Smooth muscle cell (in vitro differentiated cells): ENCODE measurements around the gene CYB5A. TPM values are rescaled to one million over a fixed set of nuclear protein-coding genes. Genes with fewer than 3 reads are reported as not detected.

ENCODE experiments used
- DNase-seq: peaks from one replicate; lab custom pipeline; 2025; ENCODE audit not compliant: unreplicated experiment; lab: John Stamatoyannopoulos, UW
- H2AFZ ChIP-seq: fragments of 200-600 bp; sonication (generic); 2 replicates; pipeline ENCODE4 v1.6.0; 2016; ENCODE audit warnings: antibody characterized with exemption, low read depth, mild to moderate bottlenecking
- H3F3A ChIP-seq: fragments of 200-600 bp; sonication (generic); 2 replicates; pipeline ENCODE4 v1.6.0; 2017; ENCODE audit warnings: antibody characterized with exemption, low read depth
- H3K27ac ChIP-seq: fragments of 200-600 bp; sonication (generic); 2 replicates; pipeline ENCODE4 v1.5.1; 2016; ENCODE audit warnings: low read depth, mild to moderate bottlenecking
- H3K27me3 ChIP-seq: fragments of 200-600 bp; sonication (generic); 2 replicates; pipeline ENCODE4 v1.6.1; 2016; ENCODE audit warnings: low read depth, mild to moderate bottlenecking
- H3K36me3 ChIP-seq: fragments of 200-600 bp; sonication (generic); 2 replicates; pipeline ENCODE4 v1.5.1; 2016; ENCODE audit warnings: low read depth
- H3K4me1 ChIP-seq: fragments of 200-600 bp; sonication (generic); 2 replicates; pipeline ENCODE4 v1.5.1; 2016; ENCODE audit warnings: low read depth
- H3K4me2 ChIP-seq: fragments of 200-600 bp; sonication (generic); 2 replicates; pipeline ENCODE4 v1.6.0; 2016; ENCODE audit warnings: mild to moderate bottlenecking
- H3K4me3 ChIP-seq: fragments of 200-600 bp; sonication (generic); 2 replicates; pipeline ENCODE4 v1.5.1; 2016; ENCODE audit warnings: mild to moderate bottlenecking
- H3K79me2 ChIP-seq: fragments of 200-600 bp; sonication (generic); 2 replicates; pipeline ENCODE4 v1.6.0; 2016; ENCODE audit warnings: low read depth, mild to moderate bottlenecking
- H3K9ac ChIP-seq: fragments of 200-600 bp; sonication (generic); 2 replicates; pipeline ENCODE4 v1.6.0; 2016; ENCODE audit warnings: low read depth
- H3K9me3 ChIP-seq: fragments of 200-600 bp; sonication (generic); replicated peaks from 2 replicates; pipeline ENCODE4 v1.5.1; 2016; ENCODE audit warnings: low read depth
- H4K20me1 ChIP-seq: fragments of 200-600 bp; sonication (generic); 2 replicates; pipeline ENCODE4 v1.6.0; 2016; ENCODE audit warnings: low read depth
- WGBS: methylation state at CpG from one replicate; pipeline ENCODE4 v1.1.7; 2016; ENCODE audit warnings: low lambda C conversion rate; 5-methylcytosine and 5-hydroxymethylcytosine counted together
- polyA plus RNA-seq: library from polyadenylated mRNA; unstranded; fragments of >200 nt; fragmentation: Nextera tagmentation; extraction: Ambion mirVana; gene quantifications from 2 replicates; pipeline ENCODE4 v1.2.1, GENCODE V29; 2016
- total RNA-seq: library from RNA; depleted of rRNA; stranded (reverse); fragments of >200 nt; gene quantifications from 2 replicates; pipeline ENCODE4 v1.2.3, GENCODE V29; 2014
- TF ChIP-seq, protein P1 (sequence below): fragments of 200-600 bp; sonication (generic); IDR thresholded peaks from 2 replicates; pipeline ENCODE4 v1.5.1; 2017; ENCODE audit warnings: borderline replicate concordance, mild to moderate bottlenecking, antibody characterized with exemption; ENCODE audit not compliant: insufficient read depth, poor library complexity, severe bottlenecking

Gene CYB5A
- total and polyA plus RNA-seq, 2 experiments from 2014 or later, result 52.8 to 83.2 TPM

DNA sequence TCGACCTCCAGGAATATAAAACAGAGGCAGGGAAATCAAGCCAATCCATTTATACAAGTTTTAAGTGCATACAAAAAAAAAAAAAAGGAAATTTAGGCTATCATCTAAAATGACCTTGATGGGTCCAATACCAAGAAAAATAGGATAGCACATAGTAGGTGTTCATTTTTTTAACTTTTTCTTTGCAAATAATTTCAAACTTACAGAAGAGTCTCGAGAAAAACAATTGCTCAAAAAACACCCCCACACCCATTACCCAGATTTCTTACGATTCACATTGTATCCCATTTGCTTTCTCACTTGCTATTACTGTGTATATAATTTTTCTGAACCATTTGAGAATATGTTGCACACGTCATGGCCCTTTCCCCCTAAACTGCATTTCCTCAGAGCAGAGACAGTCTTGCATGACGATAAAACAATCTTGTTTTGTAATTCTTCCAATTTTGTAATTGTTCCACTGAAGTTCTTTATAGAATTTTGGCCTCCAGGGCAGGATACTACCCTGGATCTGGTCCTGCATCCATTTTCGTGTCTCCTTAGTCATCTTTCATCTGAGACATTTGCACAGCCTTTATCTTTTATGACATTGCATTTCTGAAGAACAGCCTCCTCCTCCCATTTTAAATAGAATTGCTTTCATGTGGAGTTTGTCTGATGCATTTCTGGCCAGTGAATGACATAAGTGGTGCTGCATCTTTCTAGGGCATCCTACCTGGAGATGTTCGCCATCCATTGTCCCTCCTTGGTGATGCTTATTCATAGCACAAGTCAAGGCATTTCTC is 68.9 kb downstream of the CYB5A start:
- TF ChIP-seq, protein P1, sequence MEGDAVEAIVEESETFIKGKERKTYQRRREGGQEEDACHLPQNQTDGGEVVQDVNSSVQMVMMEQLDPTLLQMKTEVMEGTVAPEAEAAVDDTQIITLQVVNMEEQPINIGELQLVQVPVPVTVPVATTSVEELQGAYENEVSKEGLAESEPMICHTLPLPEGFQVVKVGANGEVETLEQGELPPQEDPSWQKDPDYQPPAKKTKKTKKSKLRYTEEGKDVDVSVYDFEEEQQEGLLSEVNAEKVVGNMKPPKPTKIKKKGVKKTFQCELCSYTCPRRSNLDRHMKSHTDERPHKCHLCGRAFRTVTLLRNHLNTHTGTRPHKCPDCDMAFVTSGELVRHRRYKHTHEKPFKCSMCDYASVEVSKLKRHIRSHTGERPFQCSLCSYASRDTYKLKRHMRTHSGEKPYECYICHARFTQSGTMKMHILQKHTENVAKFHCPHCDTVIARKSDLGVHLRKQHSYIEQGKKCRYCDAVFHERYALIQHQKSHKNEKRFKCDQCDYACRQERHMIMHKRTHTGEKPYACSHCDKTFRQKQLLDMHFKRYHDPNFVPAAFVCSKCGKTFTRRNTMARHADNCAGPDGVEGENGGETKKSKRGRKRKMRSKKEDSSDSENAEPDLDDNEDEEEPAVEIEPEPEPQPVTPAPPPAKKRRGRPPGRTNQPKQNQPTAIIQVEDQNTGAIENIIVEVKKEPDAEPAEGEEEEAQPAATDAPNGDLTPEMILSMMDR, result no peak
- no peaks in the 10 kb centered on the region for H3K79me2 ChIP-seq
- no peaks in the 10 kb centered on the region for H4K20me1 ChIP-seq
- no peak overlapping the region for H3K9ac ChIP-seq
- no peaks in the 10 kb centered on the region for H3K4me1 ChIP-seq
- no peaks in the 10 kb centered on the region for H3K36me3 ChIP-seq
- no peak overlapping the region for H3K27ac ChIP-seq
- H3K9me3 ChIP-seq, result no peaks in the 10 kb centered on the region
- no peak overlapping the region for H3K4me3 ChIP-seq
- H3K4me2 ChIP-seq, result no peak overlapping the region
- DNase-seq, result no peak
- H3F3A ChIP-seq, result no peaks in the 10 kb centered on the region
- H3K27me3 ChIP-seq, result no peaks in the 10 kb centered on the region
- H2AFZ ChIP-seq, result no peak overlapping the region
- WGBS, result 88% methylated on average over 7 of the region's 7 CpGs

DNA sequence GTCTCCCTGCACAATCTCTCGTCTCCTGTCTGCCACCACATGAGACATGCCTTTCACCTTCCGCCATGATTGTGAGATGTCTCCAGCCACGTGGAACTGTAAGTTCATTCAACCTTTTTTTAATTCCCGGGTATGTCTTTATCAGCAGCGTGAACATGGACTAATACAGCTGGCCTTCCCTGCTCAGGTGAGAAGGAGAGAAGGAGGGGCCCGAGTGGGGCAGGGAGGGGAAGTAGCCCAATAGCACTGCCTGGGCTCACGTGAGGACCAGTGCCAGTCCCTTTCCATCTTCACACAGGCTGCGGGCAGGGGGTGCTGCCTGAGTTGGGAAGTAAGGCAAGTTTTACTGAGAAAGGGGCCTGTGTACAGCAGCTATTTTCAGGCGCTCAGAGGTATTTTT is 70.7 kb downstream of the CYB5A start:
- TF ChIP-seq, protein P1, result no peak
- no peak overlapping the region for H3K9ac ChIP-seq
- H4K20me1 ChIP-seq, result no peaks in the 10 kb centered on the region
- H3K9me3 ChIP-seq, result no peaks in the 10 kb centered on the region
- H3K79me2 ChIP-seq, result no peaks in the 10 kb centered on the region
- no peak overlapping the region for H3K27ac ChIP-seq
- no peaks in the 10 kb centered on the region for H3F3A ChIP-seq
- H2AFZ ChIP-seq, result no peak overlapping the region
- no peaks in the 10 kb centered on the region for H3K27me3 ChIP-seq
- no peak for DNase-seq
- WGBS, result 96% methylated on average over 9 of the region's 9 CpGs
- no peaks in the 10 kb centered on the region for H3K4me1 ChIP-seq
- no peak overlapping the region for H3K4me2 ChIP-seq
- H3K36me3 ChIP-seq, result no peaks in the 10 kb centered on the region
- no peak overlapping the region for H3K4me3 ChIP-seq

DNA sequence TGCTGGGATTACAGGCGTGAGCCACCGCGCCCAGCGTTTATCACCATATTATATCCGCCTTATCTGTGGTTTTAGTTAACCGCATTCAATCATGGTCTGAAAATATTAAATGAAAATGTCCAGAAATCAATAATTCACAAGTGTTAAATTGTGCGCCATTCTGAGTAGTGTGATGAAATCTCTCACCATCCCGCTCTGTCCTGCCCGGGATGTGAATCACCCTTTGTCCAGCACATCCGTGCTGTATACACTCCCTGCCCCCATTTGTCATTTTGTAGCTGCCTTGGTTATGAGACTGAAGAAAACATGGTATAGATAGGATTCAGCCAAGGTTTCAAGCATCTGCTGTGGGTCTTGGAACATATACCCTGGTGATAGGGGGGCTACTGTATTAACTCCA is 72.7 kb downstream of the CYB5A start:
- no peak overlapping the region for H3K4me2 ChIP-seq
- H3K27me3 ChIP-seq, result no peaks in the 10 kb centered on the region
- no peak for DNase-seq
- no peaks in the 10 kb centered on the region for H3K9me3 ChIP-seq
- H2AFZ ChIP-seq, result no peak overlapping the region
- H4K20me1 ChIP-seq, result no peaks in the 10 kb centered on the region
- no peaks in the 10 kb centered on the region for H3K4me1 ChIP-seq
- no peaks in the 10 kb centered on the region for H3K79me2 ChIP-seq
- TF ChIP-seq, protein P1, result no peak
- H3K9ac ChIP-seq, result no peak overlapping the region
- no peak overlapping the region for H3K27ac ChIP-seq
- H3K36me3 ChIP-seq, result no peaks in the 10 kb centered on the region
- 97% methylated on average over 10 of the region's 10 CpGs for WGBS
- H3F3A ChIP-seq, result no peaks in the 10 kb centered on the region
- H3K4me3 ChIP-seq, result no peak overlapping the region
